Neutrophil (primary cell): Measurements from ENCODE around the gene TMEM106B.
"Not testable (repeated sequence)": the region's sequence is repeated elsewhere in the genome, so short reads cannot be mapped to it uniquely, and the experiment has no call there.

Experiments
- H3K27ac ChIP-seq: fragments of 200-600 bp; sonication (generic); 2 replicates; pipeline ENCODE4 v1.5.1; 2016; ENCODE audit warnings: mild to moderate bottlenecking, moderate library complexity
- H3K27me3 ChIP-seq: fragments of 200-600 bp; sonication (generic); 2 replicates; pipeline ENCODE4 v1.6.0; 2016; ENCODE audit warnings: mild to moderate bottlenecking
- H3K36me3 ChIP-seq: fragments of 200-600 bp; sonication (generic); 2 replicates; pipeline ENCODE4 v1.5.1; 2017
- H3K4me1 ChIP-seq, 2 experiments: fragments of 200-600 bp in 1 of 2; sonication (generic) in 1 of 2; 1 replicate in 1 of 2; 2 replicates in 1 of 2; pipeline versions ENCODE4 v1.5.1 to v1.6.1; 2013 to 2016; ENCODE audit warnings: low read depth in 1 of 2, low read length in 1 of 2, mild to moderate bottlenecking in 1 of 2, moderate library complexity in 1 of 2; ENCODE audit not compliant: control insufficient read depth in 1 of 2, insufficient read depth in 1 of 2
- H3K4me3 ChIP-seq, 2 experiments: fragments of 200-600 bp in 1 of 2; sonication (generic) in 1 of 2; 1 replicate in 1 of 2; 2 replicates in 1 of 2; pipeline ENCODE4 v1.5.1; 2013 to 2016; ENCODE audit warnings: low read depth in 1 of 2, low read length in 1 of 2, mild to moderate bottlenecking in 1 of 2, moderate library complexity in 1 of 2
- H3K9me3 ChIP-seq: fragments of 200-600 bp; sonication (generic); 2 replicates; pipeline ENCODE4 v1.5.1; 2016
- TF ChIP-seq, protein P1 (sequence below): fragments of 200-600 bp; sonication (generic); IDR thresholded peaks from 2 replicates; pipeline ENCODE4 v1.5.1; 2016; ENCODE audit warnings: antibody characterized with exemption

The TMEM106B gene

DNA sequence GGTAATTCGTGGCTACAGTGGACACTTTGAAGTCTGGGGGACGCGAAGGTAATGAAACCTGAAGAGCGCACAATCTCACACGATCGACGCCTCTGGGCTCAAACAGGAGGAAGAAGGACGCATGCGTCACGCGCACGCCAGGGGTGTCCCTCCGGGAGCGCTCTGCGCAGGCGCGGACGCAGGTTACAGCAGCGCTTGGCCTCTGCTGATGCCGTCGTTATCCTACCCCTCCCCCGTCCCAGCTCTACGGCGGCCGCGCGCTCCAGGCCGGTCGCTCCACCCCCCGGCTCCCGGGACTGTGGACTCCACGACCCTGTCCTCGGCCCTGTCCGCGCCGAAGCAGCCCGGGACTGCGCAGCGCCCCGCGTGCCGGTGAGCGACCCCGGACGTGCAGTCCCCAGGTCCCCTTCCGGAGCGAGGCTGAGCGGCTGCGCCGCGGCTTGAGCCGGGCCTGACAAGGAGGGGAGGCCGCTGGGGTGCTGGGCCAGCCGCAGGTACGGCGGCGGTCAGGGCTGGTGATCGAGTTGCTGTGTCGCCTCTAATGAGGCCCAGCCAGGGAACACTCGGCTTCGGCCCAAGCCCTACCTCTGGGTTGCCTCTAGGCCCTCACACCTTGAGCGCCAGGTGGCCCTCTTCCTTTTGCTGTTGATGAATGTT, at the start of gene TMEM106B:
TSS of gene TMEM106B (plus strand) at position 241 of the 657 bp plus-strand sequence. CDS start 3,517 bp downstream, outside the sequence.
- Histone ChIP-seq H3K4me3 (peak within 1 kb of the TSS; percentile 84 to 95), H3K27ac (peak within 1 kb of the TSS; percentile 92)

DNA sequence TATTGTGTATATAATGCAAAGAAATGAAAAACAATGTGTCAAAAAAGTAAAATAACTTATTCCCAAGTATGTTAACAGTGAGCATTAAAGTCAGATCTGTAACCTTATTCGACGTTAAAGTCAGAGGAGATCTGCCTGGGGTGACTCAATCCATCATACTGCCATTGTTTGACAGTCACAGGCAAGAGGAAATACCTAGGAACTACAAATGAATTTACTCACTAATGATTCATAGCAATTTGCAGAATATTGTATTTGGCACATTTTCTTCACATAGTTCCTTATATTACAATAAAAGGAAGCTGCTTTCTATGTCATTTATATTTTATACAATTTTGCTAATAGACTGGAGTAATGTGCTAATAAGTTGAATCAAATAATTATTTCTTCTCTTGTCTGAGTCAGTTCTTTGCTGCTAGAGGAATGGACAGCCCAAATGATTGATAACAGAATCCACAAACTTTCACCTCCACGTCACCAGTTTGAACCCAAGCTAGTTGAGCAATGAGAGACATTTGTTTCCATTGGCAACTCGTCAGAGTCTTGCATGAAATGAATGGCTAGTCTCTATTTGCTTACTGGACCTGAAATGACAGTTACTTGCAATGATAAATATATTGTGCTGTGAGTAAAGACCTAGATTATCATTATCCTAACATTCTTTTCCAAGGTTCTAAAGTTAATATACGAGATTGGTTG, 48.5 kb upstream of the TMEM106B start:
- H3K4me3 ChIP-seq, result no peak overlapping the region
- no peaks in the 10 kb centered on the region for H3K27me3 ChIP-seq
- H3K27ac ChIP-seq, result no peak overlapping the region
- H3K4me1 ChIP-seq, result no peaks in the 10 kb centered on the region
- TF ChIP-seq, protein P1, sequence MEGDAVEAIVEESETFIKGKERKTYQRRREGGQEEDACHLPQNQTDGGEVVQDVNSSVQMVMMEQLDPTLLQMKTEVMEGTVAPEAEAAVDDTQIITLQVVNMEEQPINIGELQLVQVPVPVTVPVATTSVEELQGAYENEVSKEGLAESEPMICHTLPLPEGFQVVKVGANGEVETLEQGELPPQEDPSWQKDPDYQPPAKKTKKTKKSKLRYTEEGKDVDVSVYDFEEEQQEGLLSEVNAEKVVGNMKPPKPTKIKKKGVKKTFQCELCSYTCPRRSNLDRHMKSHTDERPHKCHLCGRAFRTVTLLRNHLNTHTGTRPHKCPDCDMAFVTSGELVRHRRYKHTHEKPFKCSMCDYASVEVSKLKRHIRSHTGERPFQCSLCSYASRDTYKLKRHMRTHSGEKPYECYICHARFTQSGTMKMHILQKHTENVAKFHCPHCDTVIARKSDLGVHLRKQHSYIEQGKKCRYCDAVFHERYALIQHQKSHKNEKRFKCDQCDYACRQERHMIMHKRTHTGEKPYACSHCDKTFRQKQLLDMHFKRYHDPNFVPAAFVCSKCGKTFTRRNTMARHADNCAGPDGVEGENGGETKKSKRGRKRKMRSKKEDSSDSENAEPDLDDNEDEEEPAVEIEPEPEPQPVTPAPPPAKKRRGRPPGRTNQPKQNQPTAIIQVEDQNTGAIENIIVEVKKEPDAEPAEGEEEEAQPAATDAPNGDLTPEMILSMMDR, result no peak
- H3K36me3 ChIP-seq, result no peaks in the 10 kb centered on the region
- no peaks in the 10 kb centered on the region for H3K9me3 ChIP-seq

More for the DNA sequence above, at the start of gene TMEM106B:
- Histone ChIP-seq H3K36me3 (no peaks in the 10 kb centered on the region), H3K27me3 (peaks cover 43% of the 10 kb centered on the region), H3K9me3 (no peaks in the 10 kb centered on the region), H3K4me1 (peaks cover 9 to 16% of the 10 kb centered on the region in 2 experiments)
- TF ChIP-seq, protein P1, result no peak

DNA sequence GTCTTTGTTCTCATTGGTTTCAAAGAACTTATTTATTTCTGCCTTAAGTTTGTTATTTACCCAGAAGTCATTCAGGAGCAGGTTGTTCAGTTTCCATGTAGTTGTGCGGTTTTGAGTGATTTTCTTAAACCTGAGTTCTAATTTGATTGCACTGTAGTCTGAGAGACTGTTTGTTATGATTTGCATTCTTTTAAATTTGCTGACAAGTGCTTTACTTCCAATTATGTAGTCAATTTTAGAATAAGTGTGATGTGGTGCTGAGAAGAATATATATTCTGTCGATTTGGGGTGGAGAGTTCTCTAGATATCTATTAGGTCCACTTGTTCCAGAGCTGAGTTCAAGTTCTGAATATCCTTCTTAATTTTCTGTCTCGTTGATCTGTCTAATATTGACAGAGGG, 43.0 kb upstream of the TMEM106B start:
- not testable (repeated sequence) for H3K4me1 ChIP-seq, H3K27me3 ChIP-seq, H3K4me3 ChIP-seq

DNA sequence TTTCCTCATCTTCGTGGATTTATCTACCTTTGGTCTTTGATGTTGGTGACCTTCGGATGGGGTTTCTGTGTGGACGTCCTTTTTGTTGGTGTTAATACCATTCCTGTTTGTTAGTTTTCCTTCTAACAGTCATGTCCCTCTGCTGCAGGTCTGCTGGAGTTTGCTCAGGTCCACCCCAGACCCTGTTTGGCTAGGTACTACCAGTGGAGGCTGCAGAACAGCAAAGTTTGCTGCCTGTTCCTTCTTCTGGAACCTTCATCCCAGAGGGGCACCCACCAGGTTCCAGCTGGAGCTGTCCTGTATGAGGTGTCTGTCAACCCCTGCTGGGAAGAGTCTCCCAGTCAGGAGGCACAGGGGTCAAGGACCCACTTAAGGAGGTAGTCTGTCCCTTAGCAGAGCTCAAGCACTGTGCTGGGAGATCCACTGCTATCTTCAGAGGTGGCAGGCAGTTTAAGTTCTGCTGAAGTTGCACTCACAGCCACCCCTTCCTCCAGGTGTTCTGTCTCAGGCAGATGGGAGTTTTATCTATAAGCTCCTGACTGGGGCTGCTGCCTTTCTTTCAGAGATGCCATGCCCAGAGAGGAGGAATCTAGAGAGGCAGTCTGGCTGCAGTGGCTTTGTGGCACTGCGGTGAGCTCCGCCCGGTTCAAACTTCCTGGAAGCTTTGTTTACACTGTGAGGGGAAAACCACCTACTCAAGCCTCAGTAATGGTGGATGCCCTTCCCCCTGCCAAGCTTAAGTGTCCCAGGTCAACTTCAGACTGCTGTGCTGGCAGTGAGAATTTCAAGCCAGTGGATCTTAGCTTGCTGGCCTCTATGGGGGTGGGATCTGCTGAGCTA, 40.9 kb upstream of the TMEM106B start:
- H3K4me1 ChIP-seq, H3K27me3 ChIP-seq, H3K4me3 ChIP-seq, H3K9me3 ChIP-seq, H3K36me3 ChIP-seq, H3K27ac ChIP-seq: not testable (repeated sequence)

More for the DNA sequence above, 43.0 kb upstream of the TMEM106B start:
- not testable (repeated sequence) for H3K27ac ChIP-seq, H3K36me3 ChIP-seq, H3K9me3 ChIP-seq

DNA sequence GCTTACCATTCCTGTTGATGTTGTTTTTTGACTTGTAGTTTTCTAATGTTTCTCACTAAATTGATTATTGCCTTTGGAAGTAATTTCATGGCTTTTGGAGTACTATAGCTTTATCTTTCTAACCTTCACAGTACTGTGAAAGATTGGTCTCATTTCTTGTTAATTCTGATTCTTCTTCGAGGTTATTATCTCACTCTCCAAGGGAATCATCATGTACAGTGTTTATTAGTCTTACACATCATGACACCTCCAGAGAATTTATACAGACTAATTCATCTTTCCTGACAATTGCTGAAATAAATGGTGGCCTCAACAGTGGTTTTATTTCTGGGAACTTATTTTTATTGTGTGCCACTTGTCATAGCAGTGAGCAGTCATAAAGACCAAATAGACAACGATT, 37.4 kb upstream of the TMEM106B start:
- H3K9me3 ChIP-seq, result no peaks in the 10 kb centered on the region
- no peaks in the 10 kb centered on the region for H3K4me1 ChIP-seq
- H3K4me3 ChIP-seq, result no peak overlapping the region
- H3K27me3 ChIP-seq, result no peaks in the 10 kb centered on the region
- TF ChIP-seq, protein P1, result no peak
- no peak overlapping the region for H3K27ac ChIP-seq
- H3K36me3 ChIP-seq, result no peaks in the 10 kb centered on the region

DNA sequence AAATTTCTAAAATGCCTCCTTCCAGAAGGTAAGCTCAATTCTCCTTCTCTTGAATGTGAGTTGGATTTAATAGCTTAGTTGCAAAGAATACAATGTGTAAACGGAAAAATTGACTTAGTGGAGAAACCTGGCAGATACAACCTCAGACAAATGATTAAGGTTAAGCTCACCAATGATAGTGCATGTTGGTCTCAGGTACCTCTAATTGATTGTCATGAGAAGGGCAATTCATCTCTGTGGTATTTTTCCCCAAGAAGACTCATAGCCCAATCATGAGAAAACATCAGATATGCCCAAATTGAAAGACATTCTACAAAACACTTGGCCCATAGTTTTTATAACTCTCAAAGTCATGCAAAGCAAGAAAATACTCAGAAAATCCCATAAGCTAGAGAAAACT, 36.2 kb upstream of the TMEM106B start:
- Histone ChIP-seq H3K27me3 (no peaks in the 10 kb centered on the region), H3K9me3 (no peaks in the 10 kb centered on the region), H3K36me3 (no peaks in the 10 kb centered on the region), H3K4me3 (no peak overlapping the region), H3K4me1 (no peaks in the 10 kb centered on the region), H3K27ac (no peak overlapping the region)
- TF ChIP-seq, protein P1, result no peak
